Measurements from ENCODE around the gene GPR108. TPM values are rescaled to one million over a fixed set of nuclear protein-coding genes. Genes with fewer than 3 reads are reported as not detected.

Gene GPR108
- polyA plus RNA-seq, 1 donor from 2014 or later, result 24.6 TPM

GRCh38 chr19:6718111-6718740 is 19.2 kb downstream of the GPR108 start:
- no peaks in the 10 kb centered on the region for H3K9me3 ChIP-seq (ENCODE audit: low read length)
- no peak for TF ChIP-seq MXI1 (conservative IDR thresholded peaks at IDR 0.05; ENCODE audit: poor library complexity, severe bottlenecking)
- TF ChIP-seq SMC3 (conservative IDR thresholded peaks at IDR 0.05; ENCODE audit: poor library complexity), result no peak
- no peak for TF ChIP-seq EP300 (conservative IDR thresholded peaks at IDR 0.05; ENCODE audit: poor library complexity, severe bottlenecking)
- TF ChIP-seq, protein P1, sequence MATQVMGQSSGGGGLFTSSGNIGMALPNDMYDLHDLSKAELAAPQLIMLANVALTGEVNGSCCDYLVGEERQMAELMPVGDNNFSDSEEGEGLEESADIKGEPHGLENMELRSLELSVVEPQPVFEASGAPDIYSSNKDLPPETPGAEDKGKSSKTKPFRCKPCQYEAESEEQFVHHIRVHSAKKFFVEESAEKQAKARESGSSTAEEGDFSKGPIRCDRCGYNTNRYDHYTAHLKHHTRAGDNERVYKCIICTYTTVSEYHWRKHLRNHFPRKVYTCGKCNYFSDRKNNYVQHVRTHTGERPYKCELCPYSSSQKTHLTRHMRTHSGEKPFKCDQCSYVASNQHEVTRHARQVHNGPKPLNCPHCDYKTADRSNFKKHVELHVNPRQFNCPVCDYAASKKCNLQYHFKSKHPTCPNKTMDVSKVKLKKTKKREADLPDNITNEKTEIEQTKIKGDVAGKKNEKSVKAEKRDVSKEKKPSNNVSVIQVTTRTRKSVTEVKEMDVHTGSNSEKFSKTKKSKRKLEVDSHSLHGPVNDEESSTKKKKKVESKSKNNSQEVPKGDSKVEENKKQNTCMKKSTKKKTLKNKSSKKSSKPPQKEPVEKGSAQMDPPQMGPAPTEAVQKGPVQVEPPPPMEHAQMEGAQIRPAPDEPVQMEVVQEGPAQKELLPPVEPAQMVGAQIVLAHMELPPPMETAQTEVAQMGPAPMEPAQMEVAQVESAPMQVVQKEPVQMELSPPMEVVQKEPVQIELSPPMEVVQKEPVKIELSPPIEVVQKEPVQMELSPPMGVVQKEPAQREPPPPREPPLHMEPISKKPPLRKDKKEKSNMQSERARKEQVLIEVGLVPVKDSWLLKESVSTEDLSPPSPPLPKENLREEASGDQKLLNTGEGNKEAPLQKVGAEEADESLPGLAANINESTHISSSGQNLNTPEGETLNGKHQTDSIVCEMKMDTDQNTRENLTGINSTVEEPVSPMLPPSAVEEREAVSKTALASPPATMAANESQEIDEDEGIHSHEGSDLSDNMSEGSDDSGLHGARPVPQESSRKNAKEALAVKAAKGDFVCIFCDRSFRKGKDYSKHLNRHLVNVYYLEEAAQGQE (IDR thresholded peaks at IDR 0.05; ENCODE audit: borderline replicate concordance), result no peak
- TF ChIP-seq POLR2AphosphoS5 (IDR thresholded peaks at IDR 0.05), result no peak
- TF ChIP-seq EZH2 (IDR thresholded peaks at IDR 0.05; ENCODE audit: borderline replicate concordance, insufficient read depth, low read length, poor library complexity, severe bottlenecking), result no peak
- TF ChIP-seq, protein P2, sequence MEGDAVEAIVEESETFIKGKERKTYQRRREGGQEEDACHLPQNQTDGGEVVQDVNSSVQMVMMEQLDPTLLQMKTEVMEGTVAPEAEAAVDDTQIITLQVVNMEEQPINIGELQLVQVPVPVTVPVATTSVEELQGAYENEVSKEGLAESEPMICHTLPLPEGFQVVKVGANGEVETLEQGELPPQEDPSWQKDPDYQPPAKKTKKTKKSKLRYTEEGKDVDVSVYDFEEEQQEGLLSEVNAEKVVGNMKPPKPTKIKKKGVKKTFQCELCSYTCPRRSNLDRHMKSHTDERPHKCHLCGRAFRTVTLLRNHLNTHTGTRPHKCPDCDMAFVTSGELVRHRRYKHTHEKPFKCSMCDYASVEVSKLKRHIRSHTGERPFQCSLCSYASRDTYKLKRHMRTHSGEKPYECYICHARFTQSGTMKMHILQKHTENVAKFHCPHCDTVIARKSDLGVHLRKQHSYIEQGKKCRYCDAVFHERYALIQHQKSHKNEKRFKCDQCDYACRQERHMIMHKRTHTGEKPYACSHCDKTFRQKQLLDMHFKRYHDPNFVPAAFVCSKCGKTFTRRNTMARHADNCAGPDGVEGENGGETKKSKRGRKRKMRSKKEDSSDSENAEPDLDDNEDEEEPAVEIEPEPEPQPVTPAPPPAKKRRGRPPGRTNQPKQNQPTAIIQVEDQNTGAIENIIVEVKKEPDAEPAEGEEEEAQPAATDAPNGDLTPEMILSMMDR (IDR thresholded peaks at IDR 0.05; ENCODE audit: poor library complexity, severe bottlenecking), result no peak
- TF ChIP-seq TAF1 (IDR thresholded peaks at IDR 0.05; ENCODE audit: low read depth), result no peak
- TF ChIP-seq RAD21 (conservative IDR thresholded peaks at IDR 0.05), result no peak
- H4K20me1 ChIP-seq (ENCODE audit: insufficient read depth), result no peaks in the 10 kb centered on the region
- no peak overlapping the region for H2AFZ ChIP-seq (ENCODE audit: low read depth, low read length)
- no peak overlapping the region for H3K27ac ChIP-seq (ENCODE audit: low read length)
- no peaks in the 10 kb centered on the region for H3F3A ChIP-seq (ENCODE audit: insufficient read depth, low read length, poor library complexity, severe bottlenecking)
- no peaks in the 10 kb centered on the region for H3K9me2 ChIP-seq (ENCODE audit: insufficient read depth, low read length)
- H3K36me3 ChIP-seq (ENCODE audit: insufficient read depth, low read length), result no peaks in the 10 kb centered on the region
- no peak overlapping the region for H3K4me3 ChIP-seq (ENCODE audit: low read length)
- H3K79me2 ChIP-seq (replicated peaks; ENCODE audit: insufficient read depth, low read length), result no peaks in the 10 kb centered on the region
- no peak overlapping the region for H3K9ac ChIP-seq (ENCODE audit: low read length)
- H3K4me2 ChIP-seq (ENCODE audit: low read length), result no peak overlapping the region
- H3K27me3 ChIP-seq (ENCODE audit: insufficient read depth, low read depth, low read length), result no peaks in the 10 kb centered on the region

- Histone ChIP-seq H3F3A (ENCODE audit: insufficient read depth, low read length, poor library complexity, severe bottlenecking) (no peaks in the 10 kb centered on the region), H3K9me2 (ENCODE audit: insufficient read depth, low read length) (no peaks in the 10 kb centered on the region), H3K9ac (ENCODE audit: low read length) (no peak overlapping the region), H3K9me3 (ENCODE audit: low read length) (no peaks in the 10 kb centered on the region), H2AFZ (ENCODE audit: low read depth, low read length) (no peak overlapping the region), H3K4me2 (ENCODE audit: low read length) (no peak overlapping the region), H3K36me3 (ENCODE audit: insufficient read depth, low read length) (no peaks in the 10 kb centered on the region), H3K79me2 (replicated peaks; ENCODE audit: insufficient read depth, low read length) (no peaks in the 10 kb centered on the region), H3K27me3 (ENCODE audit: insufficient read depth, low read depth, low read length) (no peaks in the 10 kb centered on the region), H3K4me3 (ENCODE audit: low read length) (no peak overlapping the region), H3K27ac (ENCODE audit: low read length) (no peak overlapping the region), H4K20me1 (ENCODE audit: insufficient read depth) (no peaks in the 10 kb centered on the region)
- no peak for TF ChIP-seq EP300 (conservative IDR thresholded peaks at IDR 0.05; ENCODE audit: poor library complexity, severe bottlenecking)
- TF ChIP-seq POLR2AphosphoS5 (IDR thresholded peaks at IDR 0.05), result no peak
- no peak for TF ChIP-seq EZH2 (IDR thresholded peaks at IDR 0.05; ENCODE audit: borderline replicate concordance, insufficient read depth, low read length, poor library complexity, severe bottlenecking)
- TF ChIP-seq SMC3 (conservative IDR thresholded peaks at IDR 0.05; ENCODE audit: poor library complexity), result no peak
- TF ChIP-seq MXI1 (conservative IDR thresholded peaks at IDR 0.05; ENCODE audit: poor library complexity, severe bottlenecking), result no peak
- no peak for TF ChIP-seq RAD21 (conservative IDR thresholded peaks at IDR 0.05)
Observed at GRCh38 chr19:6717441-6717971, 19.9 kb downstream of the GPR108 start.
